CD4-positive, alpha-beta memory T cell (primary cell): Measurements from ENCODE around the gene EFNB2. TPM values are rescaled to one million over a fixed set of nuclear protein-coding genes. Genes with fewer than 3 reads are reported as not detected.

Experiments used
- CTCF ChIA-PET: fragments of 350-600 bp; sonication (Branson Sonifier 250); formaldehyde crosslinking; loops from one replicate; lab custom pipeline; 2021; ENCODE audit warnings: inconsistent platforms; ENCODE audit not compliant: partially characterized antibody; lab: Charles Lee
- POLR2A ChIA-PET: fragments of 350-600 bp; sonication (Branson Sonifier 250); formaldehyde crosslinking; loops from one replicate; lab custom pipeline; 2021; ENCODE audit not compliant: partially characterized antibody; lab: Charles Lee
- DNase-seq, 5 donors: peaks; one replicate each; pipeline versions ENCODE4 v3.0.0 to v3.0.0-alpha.2; 2020 to 2022; ENCODE audit warnings: mixed read lengths in 1 of 5
- H3K27ac ChIP-seq: one replicate; pipeline ENCODE4 v1.7.0; 2013; ENCODE audit warnings: low read depth, low read length
- H3K27me3 ChIP-seq: 2 replicates; pipeline ENCODE4 v1.7.0; 2013; ENCODE audit warnings: mild to moderate bottlenecking, low read length, moderate library complexity; ENCODE audit not compliant: insufficient read depth
- H3K36me3 ChIP-seq: 2 replicates; pipeline ENCODE4 v1.7.0; 2013; ENCODE audit warnings: mild to moderate bottlenecking, low read length, moderate library complexity; ENCODE audit not compliant: insufficient read depth
- H3K4me1 ChIP-seq: 2 replicates; pipeline ENCODE4 v1.7.0; 2013; ENCODE audit warnings: mild to moderate bottlenecking, low read length, moderate library complexity; ENCODE audit not compliant: insufficient read depth
- H3K4me3 ChIP-seq, 2 donors: one replicate each; pipeline ENCODE4 v1.7.0; 2013; ENCODE audit warnings: low read length in 2 of 2, mild to moderate bottlenecking in 1 of 2
- H3K9me3 ChIP-seq, 2 donors: one replicate each; pipeline ENCODE4 v1.7.0; 2013; ENCODE audit warnings: low read length in 2 of 2, control low read depth in 1 of 2; ENCODE audit not compliant: control insufficient read depth in 1 of 2
- H3K27ac Mint-ChIP-seq, 7 donors: one replicate each; pipeline ENCODE4 v1.8.0; 2020 to 2021; ENCODE audit warnings: mixed read lengths in 7 of 7, mild to moderate bottlenecking in 6 of 7, inconsistent platforms in 3 of 7, moderate library complexity in 3 of 7
- H3K27me3 Mint-ChIP-seq, 2 donors: one replicate each; pipeline ENCODE4 v1.8.0; 2020 to 2021; ENCODE audit warnings: mixed read lengths in 2 of 2
- H3K36me3 Mint-ChIP-seq, 2 donors: one replicate each; pipeline ENCODE4 v1.8.0; 2020 to 2021; ENCODE audit warnings: mixed read lengths in 2 of 2, inconsistent platforms in 1 of 2, mild to moderate bottlenecking in 1 of 2
- H3K4me1 Mint-ChIP-seq, 4 donors: one replicate each; pipeline ENCODE4 v1.8.0; 2020 to 2021; ENCODE audit warnings: mixed read lengths in 4 of 4, mild to moderate bottlenecking in 1 of 4
- H3K4me3 Mint-ChIP-seq, 8 donors: one replicate each; pipeline ENCODE4 v1.8.0; 2020 to 2021; ENCODE audit warnings: mixed read lengths in 8 of 8, mild to moderate bottlenecking in 7 of 8, moderate library complexity in 6 of 8, inconsistent platforms in 3 of 8
- H3K9me3 Mint-ChIP-seq, 8 donors: one replicate each; pipeline ENCODE4 v1.8.0; 2020 to 2021; ENCODE audit warnings: mixed read lengths in 8 of 8, mild to moderate bottlenecking in 5 of 8, inconsistent platforms in 3 of 8, moderate library complexity in 1 of 8
- intact Hi-C: fragments of 100-400 bp; cut with micrococcal nuclease; formaldehyde crosslinking; loops from one replicate; pipeline ENCODE4 v1.15.1; 2023
- polyA plus RNA-seq, 2 donors: library from polyadenylated mRNA; unstranded; fragments of 300-500 nt; fragmentation: Illumina TruSeq; gene quantifications; one replicate each; pipeline ENCODE4 v1.2.3, GENCODE V29; 2021
- total RNA-seq, 2 experiments: library from RNA; stranded (reverse); gene quantifications; one replicate each; pipeline ENCODE4 v1.2.3, GENCODE V29; 2021

Gene EFNB2
- total and polyA plus RNA-seq, 4 experiments from 2014 or later, result 0.05 to 0.38 (median 0.25) TPM; not detected in 1

GRCh38 chr13:106551350-106551749, 15.9 kb upstream of the EFNB2 start:
- no peak overlapping the region for H3K4me3 Mint-ChIP-seq

GRCh38 chr13:106550570-106551135, 15.2 kb upstream of the EFNB2 start:
- DNase-seq, result no peak
- no peaks in the 10 kb centered on the region for H3K9me3 ChIP-seq
- Mint-ChIP-seq H3K36me3 (peaks cover 42 to 67% of the 10 kb centered on the region in 2 donors), H3K4me1 (peaks cover 24 to 53% (median 46%) of the 10 kb centered on the region in 4 donors), H3K4me3 (no peak overlapping the region), H3K27ac (peak overlapping the region in 4 of 7 donors; percentile 22 to 69 (median 28)), H3K27me3 (no peaks in the 10 kb centered on the region), H3K9me3 (no peaks in the 10 kb centered on the region)
- no peak overlapping the region for H3K4me3 ChIP-seq
- H3K4me1 ChIP-seq, result peaks cover 4% of the 10 kb centered on the region
- CTCF ChIA-PET, result interaction anchor here (0.9 to 1.5 kb wide), 3 partner anchors 11 to 14 kb away, joined by 3 to 4 read pairs (median 4); no protein-coding TSS in a partner anchor
- H3K27me3 ChIP-seq, result no peaks in the 10 kb centered on the region
- POLR2A ChIA-PET, result interaction anchor here (1.1 to 1.2 kb wide), 2 partner anchors 14 to 17 kb away, joined by 3 read pairs; no protein-coding TSS in a partner anchor
- intact Hi-C loops, result no loop called here
- H3K36me3 ChIP-seq, result peaks cover 39% of the 10 kb centered on the region
- H3K27ac ChIP-seq, result no peak overlapping the region

More at GRCh38 chr13:106551350-106551749, 15.9 kb upstream of the EFNB2 start:
- H3K27ac ChIP-seq, result no peak overlapping the region
- no peaks in the 10 kb centered on the region for H3K9me3 Mint-ChIP-seq
- no peaks in the 10 kb centered on the region for H3K27me3 Mint-ChIP-seq
- DNase-seq, result no peak
- H3K4me1 ChIP-seq, result peaks cover 4% of the 10 kb centered on the region
- no peak overlapping the region for H3K4me3 ChIP-seq
- H3K36me3 ChIP-seq, result peaks cover 46% of the 10 kb centered on the region
- H3K27me3 ChIP-seq, result no peaks in the 10 kb centered on the region
- peak overlapping the region in 3 of 7 donors; percentile 15 to 30 (median 22) for H3K27ac Mint-ChIP-seq
- H3K36me3 Mint-ChIP-seq, result peaks cover 49 to 74% of the 10 kb centered on the region in 2 donors
- ChIA-PET CTCF (interaction anchor here (0.9 to 1.3 kb wide), 2 partner anchors 10 to 15 kb away, joined by 3 to 4 read pairs; no protein-coding TSS in a partner anchor), POLR2A (interaction anchor here (1.1 to 1.2 kb wide), 2 partner anchors 14 to 16 kb away, joined by 3 read pairs; no protein-coding TSS in a partner anchor)
- intact Hi-C loops, result no loop called here
- peaks cover 27 to 59% (median 51%) of the 10 kb centered on the region in 4 donors for H3K4me1 Mint-ChIP-seq
- no peaks in the 10 kb centered on the region for H3K9me3 ChIP-seq

- Histone ChIP-seq H3K27me3 (no peaks in the 10 kb centered on the region), H3K36me3 (peaks cover 28% of the 10 kb centered on the region), H3K27ac (no peak overlapping the region), H3K9me3 (no peaks in the 10 kb centered on the region), H3K4me3 (no peak overlapping the region), H3K4me1 (peaks cover 4% of the 10 kb centered on the region)
- Mint-ChIP-seq H3K4me1 (peaks cover 20 to 39% (median 32%) of the 10 kb centered on the region in 4 donors), H3K9me3 (no peaks in the 10 kb centered on the region), H3K27me3 (no peaks in the 10 kb centered on the region), H3K4me3 (no peak overlapping the region), H3K27ac (peak overlapping the region in 1 of 7 donors; percentile 1), H3K36me3 (peaks cover 19 to 44% of the 10 kb centered on the region in 2 donors)
- CTCF ChIA-PET, result interaction anchor here (0.7 kb wide), 1 partner anchor 15 kb away, joined by 3 read pairs; no protein-coding TSS in a partner anchor
- POLR2A ChIA-PET, result no interaction called here
- intact Hi-C loops, result no loop called here
- no peak for DNase-seq
Measured at GRCh38 chr13:106548064-106548696, 12.7 kb upstream of the EFNB2 start.

- ChIA-PET CTCF (no interaction called here), POLR2A (interaction anchor here (1.3 kb wide), 1 partner anchor 26 kb away, joined by 4 read pairs; the partner anchor contains the start of gene ARGLU1)
- Histone ChIP-seq H3K36me3 (peaks cover 15% of the 10 kb centered on the region), H3K27me3 (no peaks in the 10 kb centered on the region), H3K4me3 (no peak overlapping the region), H3K27ac (no peak overlapping the region), H3K4me1 (no peaks in the 10 kb centered on the region), H3K9me3 (no peaks in the 10 kb centered on the region)
- DNase-seq, result no peak
- peaks cover 10 to 23% of the 10 kb centered on the region in 2 donors for H3K36me3 Mint-ChIP-seq
- no peaks in the 10 kb centered on the region for H3K27me3 Mint-ChIP-seq
- no peak overlapping the region for H3K27ac Mint-ChIP-seq
- H3K4me3 Mint-ChIP-seq, result no peak overlapping the region
- H3K9me3 Mint-ChIP-seq, result no peaks in the 10 kb centered on the region
- intact Hi-C loops, result no loop called here
- H3K4me1 Mint-ChIP-seq, result peaks cover 0 to under 1% (median 0%) of the 10 kb centered on the region in 4 donors
Measured at GRCh38 chr13:106541826-106542225, 6.4 kb upstream of the EFNB2 start.

GRCh38 chr13:106540613-106541012, 5.2 kb upstream of the EFNB2 start:
- peaks cover 3 to 6% (median 4%) of the 10 kb centered on the region in 4 donors for H3K4me1 Mint-ChIP-seq
- Histone ChIP-seq H3K27me3 (no peaks in the 10 kb centered on the region), H3K36me3 (peaks cover 15% of the 10 kb centered on the region), H3K27ac (no peak overlapping the region), H3K9me3 (no peaks in the 10 kb centered on the region), H3K4me1 (no peaks in the 10 kb centered on the region), H3K4me3 (no peak overlapping the region)
- peaks cover 0 to 2% of the 10 kb centered on the region in 2 donors for H3K27me3 Mint-ChIP-seq
- intact Hi-C loops, result no loop called here
- DNase-seq, result no peak
- H3K9me3 Mint-ChIP-seq, result no peaks in the 10 kb centered on the region
- H3K27ac Mint-ChIP-seq, result peak overlapping the region in 1 of 7 donors; percentile 7
- ChIA-PET POLR2A (no interaction called here), CTCF (no interaction called here)
- H3K4me3 Mint-ChIP-seq, result no peak overlapping the region
- peaks cover 10 to 25% of the 10 kb centered on the region in 2 donors for H3K36me3 Mint-ChIP-seq

- POLR2A ChIA-PET, result interaction anchor here (5.9 kb wide), 1 partner anchor 30 kb away, joined by 61 read pairs; the partner anchor contains the start of gene ARGLU1
- H3K27ac Mint-ChIP-seq, result no peak overlapping the region
- DNase-seq, result no peak
- peaks cover 7 to 15% of the 10 kb centered on the region in 2 donors for H3K27me3 Mint-ChIP-seq
- H3K36me3 Mint-ChIP-seq, result peaks cover 7 to 20% of the 10 kb centered on the region in 2 donors
- no peaks in the 10 kb centered on the region for H3K9me3 Mint-ChIP-seq
- peak overlapping the region in 1 of 8 donors; percentile 35 for H3K4me3 Mint-ChIP-seq
- CTCF ChIA-PET, result interaction anchor here (1.1 to 4.8 kb wide), 7 partner anchors 8 to 33 kb away, joined by 3 to 46 read pairs (median 10); partner anchors contain the start of gene ARGLU1
- H3K27ac ChIP-seq, result no peak overlapping the region
- H3K36me3 ChIP-seq, result peaks cover 2% of the 10 kb centered on the region
- peaks cover 3% of the 10 kb centered on the region for H3K27me3 ChIP-seq
- peaks cover 11 to 20% (median 18%) of the 10 kb centered on the region in 4 donors for H3K4me1 Mint-ChIP-seq
- H3K4me3 ChIP-seq, result no peak overlapping the region
- H3K4me1 ChIP-seq, result peaks cover 22% of the 10 kb centered on the region
- intact Hi-C loops, result loop anchor here (2.0 to 10.0 kb wide), 4 partner anchors 380 to 1965 kb away; no protein-coding TSS in a partner anchor
- no peaks in the 10 kb centered on the region for H3K9me3 ChIP-seq
Measured at GRCh38 chr13:106537521-106537920, 2.1 kb upstream of the EFNB2 start.
